RWPE1 (cell line): Measurements from ENCODE around the gene RTCB.

Source experiments
- CTCF ChIA-PET: fragments of 350-600 bp; sonication (Branson Sonifier 250); formaldehyde crosslinking; extraction: SDS; loops from one replicate; lab custom pipeline; 2021; lab: Yijun Ruan, JAX
- POLR2A ChIA-PET: fragments of 400-600 bp; formaldehyde crosslinking; extraction: SDS; loops from one replicate; lab custom pipeline; 2020; ENCODE audit warnings: antibody characterized with exemption; ENCODE audit not compliant: low non-redundant PET; lab: Yijun Ruan, JAX
- DNase-seq: peaks from one replicate; pipeline ENCODE4 v3.0.0; 2012; ENCODE audit warnings: low spot score
- H3K27ac ChIP-seq: fragments of 450-650 bp; 2 replicates; pipeline ENCODE4 v1.5.1; 2017
- TF ChIP-seq, protein P1 (sequence below): fragments of 450-650 bp; conservative IDR thresholded peaks from 2 replicates; pipeline ENCODE4 v1.5.1; 2017; ENCODE audit warnings: low read depth, mild to moderate bottlenecking

Gene RTCB

DNA sequence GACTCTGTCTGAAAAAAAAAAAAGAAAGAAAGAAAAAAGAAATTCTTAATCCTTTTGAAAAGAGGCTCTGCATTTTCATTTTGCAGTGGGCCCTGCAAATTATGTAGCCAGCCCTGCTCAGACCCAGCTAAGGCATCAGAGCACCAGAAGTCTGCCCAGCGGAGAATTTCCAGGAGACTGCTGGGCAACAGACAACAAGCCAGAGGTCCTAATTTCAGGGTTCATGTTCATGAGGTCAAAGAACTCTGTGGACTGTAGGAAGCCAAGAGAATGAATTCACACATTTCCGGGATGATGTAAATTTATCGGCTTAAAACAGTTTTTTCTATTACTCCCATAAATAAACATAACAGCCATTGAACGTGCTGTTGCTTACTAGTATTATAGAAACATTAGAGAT is 14.8 kb upstream of the RTCB start:
- TF ChIP-seq, protein P1, sequence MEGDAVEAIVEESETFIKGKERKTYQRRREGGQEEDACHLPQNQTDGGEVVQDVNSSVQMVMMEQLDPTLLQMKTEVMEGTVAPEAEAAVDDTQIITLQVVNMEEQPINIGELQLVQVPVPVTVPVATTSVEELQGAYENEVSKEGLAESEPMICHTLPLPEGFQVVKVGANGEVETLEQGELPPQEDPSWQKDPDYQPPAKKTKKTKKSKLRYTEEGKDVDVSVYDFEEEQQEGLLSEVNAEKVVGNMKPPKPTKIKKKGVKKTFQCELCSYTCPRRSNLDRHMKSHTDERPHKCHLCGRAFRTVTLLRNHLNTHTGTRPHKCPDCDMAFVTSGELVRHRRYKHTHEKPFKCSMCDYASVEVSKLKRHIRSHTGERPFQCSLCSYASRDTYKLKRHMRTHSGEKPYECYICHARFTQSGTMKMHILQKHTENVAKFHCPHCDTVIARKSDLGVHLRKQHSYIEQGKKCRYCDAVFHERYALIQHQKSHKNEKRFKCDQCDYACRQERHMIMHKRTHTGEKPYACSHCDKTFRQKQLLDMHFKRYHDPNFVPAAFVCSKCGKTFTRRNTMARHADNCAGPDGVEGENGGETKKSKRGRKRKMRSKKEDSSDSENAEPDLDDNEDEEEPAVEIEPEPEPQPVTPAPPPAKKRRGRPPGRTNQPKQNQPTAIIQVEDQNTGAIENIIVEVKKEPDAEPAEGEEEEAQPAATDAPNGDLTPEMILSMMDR: no peak
- ChIA-PET POLR2A (no interaction called here), CTCF (no interaction called here)
- no peak for DNase-seq
- no peak overlapping the region for H3K27ac ChIP-seq

DNA sequence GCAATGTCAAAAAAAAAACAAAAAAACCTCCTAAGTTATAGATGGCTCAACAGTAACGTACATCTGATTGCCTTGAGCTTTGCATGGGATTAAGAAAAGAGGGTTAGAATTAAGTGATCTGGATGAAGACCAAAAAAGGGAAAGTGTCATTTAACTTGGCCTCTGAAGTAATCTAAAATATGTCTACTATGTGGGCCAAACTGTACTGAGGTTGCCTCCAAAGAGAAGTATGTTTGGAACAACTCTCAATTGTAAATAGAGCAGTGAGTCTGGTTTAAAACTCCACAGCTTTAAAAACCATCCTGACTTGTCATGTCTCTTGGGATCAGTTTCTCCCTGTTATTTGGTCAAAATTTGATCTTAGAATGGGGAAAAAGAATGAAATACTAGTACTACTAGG is 11.6 kb upstream of the RTCB start:
- no peak overlapping the region for H3K27ac ChIP-seq
- TF ChIP-seq, protein P1: no peak
- no peak for DNase-seq
- CTCF ChIA-PET: no interaction called here
- POLR2A ChIA-PET: no interaction called here

DNA sequence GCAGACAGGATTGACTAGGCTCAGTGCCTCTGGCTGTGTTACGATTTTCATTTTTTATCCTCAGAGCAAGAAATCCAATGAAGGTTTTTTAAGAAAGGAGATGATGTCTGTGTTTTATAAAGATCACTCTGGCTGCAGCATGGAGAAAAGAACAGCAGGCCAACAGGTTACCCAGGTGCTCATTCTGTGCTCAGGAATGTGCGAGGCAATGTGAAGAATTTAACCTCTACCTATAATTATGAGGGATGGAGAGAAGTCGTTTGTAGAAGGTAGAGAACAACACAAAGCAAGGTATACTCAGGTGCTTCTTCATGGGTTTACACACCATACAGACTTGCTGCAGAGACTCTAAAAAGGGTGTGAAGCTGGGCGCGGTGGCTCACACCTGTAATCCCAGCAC is 10.0 kb upstream of the RTCB start:
- H3K27ac ChIP-seq: no peak overlapping the region
- TF ChIP-seq, protein P1: no peak
- ChIA-PET POLR2A (no interaction called here), CTCF (no interaction called here)
- no peak for DNase-seq

DNA sequence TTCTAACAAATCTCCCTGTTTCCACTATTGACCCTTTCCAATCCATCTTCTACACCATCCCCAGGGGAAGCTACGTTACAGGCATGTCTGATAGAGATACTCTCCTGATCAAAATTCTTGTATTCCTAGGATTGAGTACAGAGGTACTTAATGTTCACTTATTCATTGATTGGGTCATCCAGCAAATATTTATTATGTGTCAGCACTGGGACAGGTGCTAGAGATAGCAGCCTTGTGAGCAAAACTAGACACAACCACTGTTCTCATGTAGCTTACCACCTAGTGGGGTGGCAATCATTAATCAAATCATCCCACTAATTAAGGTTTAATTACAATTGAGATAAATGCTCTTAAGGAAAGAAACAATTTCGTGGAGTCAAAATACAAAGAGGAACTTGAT is 9.4 kb upstream of the RTCB start:
- CTCF ChIA-PET: no interaction called here

DNA sequence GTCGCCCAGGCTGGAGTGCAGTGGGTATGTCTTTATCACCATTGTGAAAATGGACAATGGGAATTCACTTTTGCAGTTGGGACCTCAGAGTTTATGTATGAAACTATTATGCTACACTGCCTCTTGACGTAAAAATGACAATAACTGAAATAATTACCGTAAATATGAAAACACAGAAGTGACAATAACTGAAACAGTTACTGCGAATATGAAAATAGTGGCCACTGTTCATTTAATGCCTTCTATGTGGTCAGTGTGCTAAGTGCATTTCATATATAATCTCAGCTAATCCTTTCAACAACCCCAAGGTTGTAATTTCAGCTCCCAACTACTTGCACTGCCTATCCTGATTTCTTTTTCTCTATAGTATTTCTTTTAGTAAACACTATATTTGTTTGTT is 5.9 kb upstream of the RTCB start:
- ChIA-PET POLR2A (no interaction called here), CTCF (no interaction called here)
- TF ChIP-seq, protein P1: no peak
- no peak overlapping the region for H3K27ac ChIP-seq
- DNase-seq: no peak

More for the DNA sequence above, 9.4 kb upstream of the RTCB start:
- TF ChIP-seq, protein P1: no peak
- no peak for DNase-seq
- POLR2A ChIA-PET: no interaction called here
- no peak overlapping the region for H3K27ac ChIP-seq

DNA sequence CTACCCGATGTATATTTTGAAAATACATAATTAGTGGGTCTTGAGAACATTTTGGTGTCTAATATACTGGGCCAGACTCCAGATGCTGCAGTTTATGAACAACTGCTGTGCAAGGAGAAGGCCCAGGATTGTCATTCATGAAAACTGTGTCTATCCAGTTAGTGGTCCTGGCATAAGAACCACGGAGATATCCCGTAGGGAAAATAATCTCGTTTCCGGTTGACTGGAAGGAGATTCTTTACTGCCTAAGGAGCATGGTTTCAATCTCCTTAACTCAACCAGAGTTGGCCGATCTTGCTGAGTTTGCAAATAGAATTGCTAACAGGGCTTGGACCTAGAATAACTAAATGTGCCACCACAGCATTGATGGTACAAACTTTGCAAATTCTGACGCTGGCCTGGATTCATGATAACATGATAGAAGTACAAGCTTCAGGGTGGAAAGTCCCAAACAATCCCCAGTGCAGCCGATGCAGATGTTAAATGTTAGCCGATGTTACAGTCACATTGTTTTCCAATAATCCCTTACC is 4.6 kb upstream of the RTCB start:
- TF ChIP-seq, protein P1: no peak
- CTCF ChIA-PET: no interaction called here
- DNase-seq: no peak
- POLR2A ChIA-PET: no interaction called here
- H3K27ac ChIP-seq: no peak overlapping the region
